Trophoblast cell (in vitro differentiated cells and primary cell): Measurements from ENCODE around the gene PPP4R3C.
A peak's percentile ranks its signal among the peaks of the same experiment; 100 is the strongest.
"Not testable (repeated sequence)": the region's sequence is repeated elsewhere in the genome, so short reads cannot be mapped to it uniquely, and the experiment has no call there.

Source experiments
- DNase-seq, 2 donors: peaks; one replicate each; pipeline ENCODE4 v3.0.0-alpha.2; 2016
- H2AFZ ChIP-seq: 2 replicates; pipeline ENCODE4 v1.6.1; 2013; ENCODE audit warnings: low read length, moderate library complexity, mild to moderate bottlenecking; ENCODE audit not compliant: insufficient read depth, poor library complexity
- H2AK5ac ChIP-seq: 2 replicates; pipeline ENCODE4 v1.6.1; 2013; ENCODE audit warnings: mild to moderate bottlenecking, low read length
- H2BK120ac ChIP-seq: 2 replicates; pipeline ENCODE4 v1.6.1; 2013; ENCODE audit warnings: low read length, mild to moderate bottlenecking, moderate library complexity; ENCODE audit not compliant: insufficient read depth, poor library complexity
- H2BK12ac ChIP-seq: 2 replicates; pipeline ENCODE4 v1.6.1; 2013; ENCODE audit warnings: mild to moderate bottlenecking, low read length, moderate library complexity
- H2BK5ac ChIP-seq: 2 replicates; pipeline ENCODE4 v1.6.1; 2013; ENCODE audit warnings: low read length, low read depth, moderate library complexity, mild to moderate bottlenecking; ENCODE audit not compliant: poor library complexity
- H3K14ac ChIP-seq: 2 replicates; pipeline ENCODE4 v1.6.1; 2013; ENCODE audit warnings: mild to moderate bottlenecking, low read length
- H3K18ac ChIP-seq: 2 replicates; pipeline ENCODE4 v1.6.1; 2013; ENCODE audit warnings: mild to moderate bottlenecking, low read length
- H3K23ac ChIP-seq: 2 replicates; pipeline ENCODE4 v1.6.1; 2013; ENCODE audit warnings: low read length
- H3K27ac ChIP-seq: 2 replicates; pipeline ENCODE4 v1.5.1; 2013; ENCODE audit warnings: low read depth, mild to moderate bottlenecking, inconsistent platforms, low read length, moderate library complexity
- H3K27me3 ChIP-seq: 2 replicates; pipeline ENCODE4 v1.6.1; 2013; ENCODE audit warnings: inconsistent platforms, mild to moderate bottlenecking, low read length, moderate library complexity; ENCODE audit not compliant: insufficient read depth
- H3K36me3 ChIP-seq, 2 experiments: 1 replicate in 1 of 2; 2 replicates in 1 of 2; pipeline ENCODE4 v1.6.1; 2013; ENCODE audit warnings: low read length in 2 of 2, mild to moderate bottlenecking in 2 of 2, moderate library complexity in 1 of 2; ENCODE audit not compliant: insufficient read depth in 2 of 2, control insufficient read depth in 1 of 2
- H3K4ac ChIP-seq: 2 replicates; pipeline ENCODE4 v1.6.1; 2013; ENCODE audit warnings: low read depth, mild to moderate bottlenecking, low read length, moderate library complexity
- H3K4me1 ChIP-seq, 2 experiments: 1 replicate in 1 of 2; 2 replicates in 1 of 2; pipeline ENCODE4 v1.6.1; 2013; ENCODE audit warnings: low read length in 2 of 2, mild to moderate bottlenecking in 2 of 2, moderate library complexity in 1 of 2; ENCODE audit not compliant: insufficient read depth in 2 of 2, control insufficient read depth in 1 of 2
- H3K4me2 ChIP-seq: 2 replicates; pipeline ENCODE4 v1.6.1; 2013; ENCODE audit warnings: inconsistent platforms, mild to moderate bottlenecking, low read length, moderate library complexity
- H3K4me3 ChIP-seq: 2 replicates; pipeline ENCODE4 v1.5.1; 2013; ENCODE audit warnings: mild to moderate bottlenecking, low read depth, low read length, inconsistent platforms
- H3K79me1 ChIP-seq: one replicate; pipeline ENCODE4 v1.6.1; 2013; ENCODE audit warnings: low read length
- H3K79me2 ChIP-seq: 2 replicates; pipeline ENCODE4 v1.6.1; 2013; ENCODE audit warnings: low read length, mild to moderate bottlenecking; ENCODE audit not compliant: control insufficient read depth, insufficient read depth, poor library complexity
- H3K9ac ChIP-seq: 2 replicates; pipeline ENCODE4 v1.6.1; 2013; ENCODE audit warnings: mild to moderate bottlenecking, low read length
- H3K9me3 ChIP-seq: 2 replicates; pipeline ENCODE4 v1.6.1; 2013; ENCODE audit warnings: low read depth, mild to moderate bottlenecking, control low read depth, inconsistent platforms, low read length; ENCODE audit not compliant: insufficient read depth
- H4K12ac ChIP-seq: 2 replicates; pipeline ENCODE4 v1.6.1; 2013; ENCODE audit warnings: low read depth, mild to moderate bottlenecking, low read length, moderate library complexity
- H4K8ac ChIP-seq: 2 replicates; pipeline ENCODE4 v1.6.1; 2013; ENCODE audit warnings: low read depth, mild to moderate bottlenecking, low read length, moderate library complexity
- H4K91ac ChIP-seq: one replicate; pipeline ENCODE4 v1.6.1; 2013; ENCODE audit warnings: low read depth, mild to moderate bottlenecking, low read length, moderate library complexity
- WGBS: extraction: QIAGEN DNeasy Blood & Tissue Kit; methylation state at CpG from one replicate; pipeline ENCODE4 v1.1.7; 2013; ENCODE audit warnings: missing lambda C conversion rate; ENCODE audit not compliant: insufficient read length, insufficient coverage; ENCODE audit errors: extremely low coverage; 5-methylcytosine and 5-hydroxymethylcytosine counted together

The PPP4R3C gene

GRCh38 chrX:27445438-27445837 is 17.7 kb downstream of the PPP4R3C start:
- no CpG with 5 or more reads among the region's 2 CpGs for WGBS

GRCh38 chrX:27444093-27444908 is 18.8 kb downstream of the PPP4R3C start:
- Histone ChIP-seq H3K79me1 (peaks cover 3% of the 10 kb centered on the region), H3K9ac (no peak overlapping the region), H3K79me2 (no peaks in the 10 kb centered on the region), H3K4me2 (no peak overlapping the region), H4K91ac (peak overlapping the region; percentile 37), H3K14ac (no peak overlapping the region), H4K12ac (no peak overlapping the region), H3K18ac (no peak overlapping the region), H3K27ac (no peak overlapping the region), H2BK12ac (no peak overlapping the region), H3K4me1 (peaks cover 2 to 3% of the 10 kb centered on the region in 2 experiments), H3K27me3 (no peaks in the 10 kb centered on the region), H3K4me3 (no peak overlapping the region), H3K9me3 (no peaks in the 10 kb centered on the region), H3K4ac (no peak overlapping the region), H3K23ac (no peak overlapping the region), H2AFZ (no peak overlapping the region), H2BK120ac (peak overlapping the region; percentile 3), H3K36me3 (no peaks in the 10 kb centered on the region), H4K8ac (peak overlapping the region; percentile 19), H2BK5ac (peak overlapping the region; percentile 21), H2AK5ac (peak overlapping the region; percentile 46)
- WGBS: no CpG with 5 or more reads among the region's 3 CpGs
- DNase-seq: peak in 1 of 2 donors; percentile 38

More at GRCh38 chrX:27445438-27445837, 17.7 kb downstream of the PPP4R3C start:
- Histone ChIP-seq H3K4me2 (no peak overlapping the region), H3K9ac (no peak overlapping the region), H2AK5ac (no peak overlapping the region), H3K23ac (no peak overlapping the region), H4K91ac (no peak overlapping the region), H3K36me3 (no peaks in the 10 kb centered on the region), H3K27me3 (no peaks in the 10 kb centered on the region), H2BK120ac (no peak overlapping the region), H3K79me1 (peaks cover 3% of the 10 kb centered on the region), H4K8ac (no peak overlapping the region), H3K4ac (no peak overlapping the region), H3K18ac (no peak overlapping the region), H3K14ac (no peak overlapping the region), H2BK5ac (no peak overlapping the region), H4K12ac (no peak overlapping the region), H3K4me1 (peaks cover 2 to 3% of the 10 kb centered on the region in 2 experiments), H2AFZ (no peak overlapping the region), H2BK12ac (no peak overlapping the region), H3K27ac (no peak overlapping the region), H3K4me3 (no peak overlapping the region), H3K9me3 (no peaks in the 10 kb centered on the region), H3K79me2 (no peaks in the 10 kb centered on the region)
- no peak for DNase-seq

- not testable (repeated sequence) for H2AFZ ChIP-seq, H4K12ac ChIP-seq, H3K79me2 ChIP-seq, H3K4me3 ChIP-seq, H3K9me3 ChIP-seq, H3K14ac ChIP-seq, H3K27me3 ChIP-seq, H3K36me3 ChIP-seq, H2BK12ac ChIP-seq, H3K23ac ChIP-seq, H3K4ac ChIP-seq, H3K9ac ChIP-seq, H4K91ac ChIP-seq, H4K8ac ChIP-seq, H2BK120ac ChIP-seq, H3K4me2 ChIP-seq, H3K79me1 ChIP-seq, H2BK5ac ChIP-seq, H3K27ac ChIP-seq, DNase-seq, H3K18ac ChIP-seq, H3K4me1 ChIP-seq, H2AK5ac ChIP-seq
- no CpG with 5 or more reads among the region's 7 CpGs for WGBS
Measured at GRCh38 chrX:27442392-27442791, 20.7 kb downstream of the PPP4R3C start.

- H3K4me2 ChIP-seq: no peak overlapping the region
- no CpG with 5 or more reads among the region's 2 CpGs for WGBS
- H4K12ac ChIP-seq: no peak overlapping the region
Measured at GRCh38 chrX:27439771-27440170, 23.4 kb downstream of the PPP4R3C start.

More at GRCh38 chrX:27439771-27440170, 23.4 kb downstream of the PPP4R3C start:
- no peak for DNase-seq
- H3K79me2 ChIP-seq: no peaks in the 10 kb centered on the region
- H3K18ac ChIP-seq: no peak overlapping the region
- H3K27ac ChIP-seq: no peak overlapping the region
- no peak overlapping the region for H3K9ac ChIP-seq
- no peak overlapping the region for H2AK5ac ChIP-seq
- no peak overlapping the region for H4K8ac ChIP-seq
- peaks cover 3% of the 10 kb centered on the region for H3K79me1 ChIP-seq
- no peak overlapping the region for H3K23ac ChIP-seq
- H3K4me1 ChIP-seq: peaks cover 2 to 3% of the 10 kb centered on the region in 2 experiments
- no peak overlapping the region for H2BK5ac ChIP-seq
- no peak overlapping the region for H3K4ac ChIP-seq
- no peak overlapping the region for H4K91ac ChIP-seq
- no peaks in the 10 kb centered on the region for H3K36me3 ChIP-seq
- H3K9me3 ChIP-seq: no peaks in the 10 kb centered on the region
- H2BK120ac ChIP-seq: no peak overlapping the region
- no peaks in the 10 kb centered on the region for H3K27me3 ChIP-seq
- no peak overlapping the region for H3K14ac ChIP-seq
- no peak overlapping the region for H2AFZ ChIP-seq
- no peak overlapping the region for H3K4me3 ChIP-seq
- H2BK12ac ChIP-seq: no peak overlapping the region
